Smooth muscle cell (in vitro differentiated cells): Measurements from ENCODE around the gene NAP1L4. TPM values are rescaled to one million over a fixed set of nuclear protein-coding genes. Genes with fewer than 3 reads are reported as not detected.

Experiments
- DNase-seq: peaks from one replicate; lab custom pipeline; 2025; ENCODE audit not compliant: unreplicated experiment; lab: John Stamatoyannopoulos, UW
- H2AFZ ChIP-seq: fragments of 200-600 bp; sonication (generic); 2 replicates; pipeline ENCODE4 v1.6.0; 2016; ENCODE audit warnings: antibody characterized with exemption, low read depth, mild to moderate bottlenecking
- H3F3A ChIP-seq: fragments of 200-600 bp; sonication (generic); 2 replicates; pipeline ENCODE4 v1.6.0; 2017; ENCODE audit warnings: antibody characterized with exemption, low read depth
- H3K27ac ChIP-seq: fragments of 200-600 bp; sonication (generic); 2 replicates; pipeline ENCODE4 v1.5.1; 2016; ENCODE audit warnings: low read depth, mild to moderate bottlenecking
- H3K27me3 ChIP-seq: fragments of 200-600 bp; sonication (generic); 2 replicates; pipeline ENCODE4 v1.6.1; 2016; ENCODE audit warnings: low read depth, mild to moderate bottlenecking
- H3K36me3 ChIP-seq: fragments of 200-600 bp; sonication (generic); 2 replicates; pipeline ENCODE4 v1.5.1; 2016; ENCODE audit warnings: low read depth
- H3K4me1 ChIP-seq: fragments of 200-600 bp; sonication (generic); 2 replicates; pipeline ENCODE4 v1.5.1; 2016; ENCODE audit warnings: low read depth
- H3K4me2 ChIP-seq: fragments of 200-600 bp; sonication (generic); 2 replicates; pipeline ENCODE4 v1.6.0; 2016; ENCODE audit warnings: mild to moderate bottlenecking
- H3K4me3 ChIP-seq: fragments of 200-600 bp; sonication (generic); 2 replicates; pipeline ENCODE4 v1.5.1; 2016; ENCODE audit warnings: mild to moderate bottlenecking
- H3K79me2 ChIP-seq: fragments of 200-600 bp; sonication (generic); 2 replicates; pipeline ENCODE4 v1.6.0; 2016; ENCODE audit warnings: low read depth, mild to moderate bottlenecking
- H3K9ac ChIP-seq: fragments of 200-600 bp; sonication (generic); 2 replicates; pipeline ENCODE4 v1.6.0; 2016; ENCODE audit warnings: low read depth
- H3K9me3 ChIP-seq: fragments of 200-600 bp; sonication (generic); replicated peaks from 2 replicates; pipeline ENCODE4 v1.5.1; 2016; ENCODE audit warnings: low read depth
- H4K20me1 ChIP-seq: fragments of 200-600 bp; sonication (generic); 2 replicates; pipeline ENCODE4 v1.6.0; 2016; ENCODE audit warnings: low read depth
- CTCF ChIP-seq: fragments of 200-600 bp; sonication (generic); IDR thresholded peaks from 2 replicates; pipeline ENCODE4 v1.5.1; 2017; ENCODE audit warnings: borderline replicate concordance, mild to moderate bottlenecking, antibody characterized with exemption; ENCODE audit not compliant: insufficient read depth, poor library complexity, severe bottlenecking
- WGBS: methylation state at CpG from one replicate; pipeline ENCODE4 v1.1.7; 2016; ENCODE audit warnings: low lambda C conversion rate; 5-methylcytosine and 5-hydroxymethylcytosine counted together
- polyA plus RNA-seq: library from polyadenylated mRNA; unstranded; fragments of >200 nt; fragmentation: Nextera tagmentation; extraction: Ambion mirVana; gene quantifications from 2 replicates; pipeline ENCODE4 v1.2.1, GENCODE V29; 2016
- small RNA-seq: library from RNA; depleted of rRNA; stranded (forward); fragments of <200 nt; gene quantifications from one replicate; pipeline ENCODE3, GENCODE V24; 2014
- total RNA-seq: library from RNA; depleted of rRNA; stranded (reverse); fragments of >200 nt; gene quantifications from 2 replicates; pipeline ENCODE4 v1.2.3, GENCODE V29; 2014

Gene NAP1L4
- total and polyA plus RNA-seq, 2 experiments from 2014 or later = 63.1 to 95.0 TPM

- Histone ChIP-seq H3K79me2 (no peaks in the 10 kb centered on the region), H2AFZ (no peak overlapping the region), H3K27me3 (no peaks in the 10 kb centered on the region), H3K36me3 (no peaks in the 10 kb centered on the region), H4K20me1 (no peaks in the 10 kb centered on the region), H3K27ac (no peak overlapping the region), H3F3A (no peaks in the 10 kb centered on the region), H3K9ac (no peak overlapping the region), H3K4me1 (no peaks in the 10 kb centered on the region), H3K4me2 (no peak overlapping the region), H3K4me3 (no peak overlapping the region), H3K9me3 (no peaks in the 10 kb centered on the region)
- WGBS = 96% methylated on average over 6 of the region's 6 CpGs
- no peak for TF ChIP-seq CTCF
- no peak for DNase-seq
Observed at GRCh38 chr11:2897048-2897447, 95.1 kb downstream of the NAP1L4 start.

- H3K36me3 ChIP-seq = no peaks in the 10 kb centered on the region
- no peak overlapping the region for H3K4me3 ChIP-seq
- no peak overlapping the region for H3K27ac ChIP-seq
- H3K79me2 ChIP-seq = no peaks in the 10 kb centered on the region
- peaks cover 8% of the 10 kb centered on the region for H3K4me1 ChIP-seq
- H3K4me2 ChIP-seq = no peak overlapping the region
- DNase-seq = no peak
- no peaks in the 10 kb centered on the region for H4K20me1 ChIP-seq
- no peaks in the 10 kb centered on the region for H3K9me3 ChIP-seq
- no peaks in the 10 kb centered on the region for H3K27me3 ChIP-seq
- no peak overlapping the region for H2AFZ ChIP-seq
- no peaks in the 10 kb centered on the region for H3F3A ChIP-seq
- WGBS = 94% methylated on average over 9 of the region's 9 CpGs
- no peak overlapping the region for H3K9ac ChIP-seq
- TF ChIP-seq CTCF = no peak
Observed at GRCh38 chr11:2896047-2896446, 96.1 kb downstream of the NAP1L4 start.

Small RNA genes within 50 kb of the gene (small RNA-seq; reads per million reads assigned to genes)
- gene SNORA54 = 6.4 reads per million, percentile 69 among the genes with 10 or more reads in this experiment

Other genes starting within 250 kb of the NAP1L4 start
- gene CDKN1C, start 106.6 kb downstream of the NAP1L4 start, total RNA-seq = 171 and 194 TPM in 2 replicates
- gene CDKN1C, start 106.6 kb downstream of the NAP1L4 start, polyA plus RNA-seq = 303 and 392 TPM in 2 replicates
- gene PHLDA2, start 62.9 kb downstream of the NAP1L4 start, total RNA-seq = 11.0 and 21.8 TPM in 2 replicates
- 89.3 and 90.7 TPM in 2 replicates for gene PHLDA2, start 62.9 kb downstream of the NAP1L4 start, polyA plus RNA-seq
- gene CARS1, start 65.1 kb upstream of the NAP1L4 start, total RNA-seq = 51.7 and 57.0 TPM in 2 replicates
- 61.6 and 64.6 TPM in 2 replicates for gene CARS1, start 65.1 kb upstream of the NAP1L4 start, polyA plus RNA-seq
- gene OSBPL5, start 173.0 kb upstream of the NAP1L4 start, total RNA-seq = 24.2 and 27.3 TPM in 2 replicates
- 43.4 and 46.0 TPM in 2 replicates for gene OSBPL5, start 173.0 kb upstream of the NAP1L4 start, polyA plus RNA-seq
- gene MRGPRG, start 226.5 kb upstream of the NAP1L4 start, total RNA-seq = not detected in 2 replicates
- not detected in 2 replicates for gene MRGPRG, start 226.5 kb upstream of the NAP1L4 start, polyA plus RNA-seq
- not detected in 2 replicates for gene MRGPRE, start 240.1 kb upstream of the NAP1L4 start, total RNA-seq
- not detected in 2 replicates for gene MRGPRE, start 240.1 kb upstream of the NAP1L4 start, polyA plus RNA-seq